H4 (cell line): ENCODE measurements around the gene OR9I1. TPM values are rescaled to one million over a fixed set of nuclear protein-coding genes. Genes with fewer than 3 reads are reported as not detected.
A peak's percentile ranks its signal among the peaks of the same experiment; 100 is the strongest.

ENCODE experiments used
- DNase-seq: peaks from one replicate; pipeline ENCODE4 v3.0.0-alpha.2; 2015; ENCODE audit warnings: low spot score
- total RNA-seq: library from RNA; depleted of rRNA; stranded (reverse); fragments of >200 nt; shearing (Covaris generic); gene quantifications from 2 replicates; pipeline ENCODE4 v1.2.3, GENCODE V29; 2014; rRNA removed

OR9I1 gene
- not detected in 2 replicates for total RNA-seq

DNA sequence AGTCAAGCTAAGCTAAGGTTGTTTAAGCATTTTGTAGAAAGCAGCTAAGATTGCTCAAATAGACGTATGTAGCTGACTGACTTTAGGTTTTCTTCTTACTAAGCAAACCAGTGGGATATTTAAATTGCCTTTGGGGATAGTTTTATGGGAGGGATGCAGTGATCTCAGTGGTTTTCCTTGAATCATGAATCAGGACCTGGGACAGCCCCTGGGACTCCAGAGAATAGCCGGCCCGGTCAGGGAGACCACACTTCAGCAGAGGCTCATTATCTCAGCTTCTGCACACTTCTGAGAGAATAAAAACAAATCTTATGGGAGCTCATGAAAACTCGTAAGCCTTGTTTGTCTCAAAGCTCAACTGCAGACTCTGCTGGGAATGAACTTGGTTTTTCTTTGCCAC lies at the start of gene OR9I1:
Gene OR9I1, minus strand, starts transcription at position 62 of the 400 bp plus-strand sequence. CDS start 6,086 bp downstream, outside the sequence.
- no peak for DNase-seq

- no peak for DNase-seq
Observed at GRCh38 chr11:58165504-58166106, 40.3 kb upstream of the OR9I1 start.

DNA sequence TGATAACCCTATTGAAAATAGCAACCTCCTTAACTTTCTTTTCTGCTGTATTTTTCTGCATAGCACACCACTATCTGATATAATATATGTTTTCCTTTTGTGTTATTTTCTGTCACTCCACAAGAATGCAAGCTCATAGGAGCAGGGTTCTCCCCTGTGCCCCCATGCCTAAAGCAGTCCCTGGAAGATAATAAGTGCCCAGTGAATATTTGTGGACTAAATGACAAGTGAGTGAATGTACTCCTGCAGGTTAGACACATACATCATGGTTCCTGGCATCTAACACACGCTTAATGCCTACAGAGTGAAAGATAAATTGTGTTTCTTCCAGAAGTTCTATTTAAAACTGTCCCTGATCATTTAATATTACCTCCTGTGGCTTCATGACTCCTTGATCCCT lies 39.7 kb upstream of the OR9I1 start:
- DNase-seq: no peak

- DNase-seq: no peak
Observed at GRCh38 chr11:58164389-58164788, 39.1 kb upstream of the OR9I1 start.

- no peak for DNase-seq
Observed at GRCh38 chr11:58152781-58153180, 27.5 kb upstream of the OR9I1 start.

GRCh38 chr11:58142761-58143160 lies 17.4 kb upstream of the OR9I1 start:
- DNase-seq: no peak

DNA sequence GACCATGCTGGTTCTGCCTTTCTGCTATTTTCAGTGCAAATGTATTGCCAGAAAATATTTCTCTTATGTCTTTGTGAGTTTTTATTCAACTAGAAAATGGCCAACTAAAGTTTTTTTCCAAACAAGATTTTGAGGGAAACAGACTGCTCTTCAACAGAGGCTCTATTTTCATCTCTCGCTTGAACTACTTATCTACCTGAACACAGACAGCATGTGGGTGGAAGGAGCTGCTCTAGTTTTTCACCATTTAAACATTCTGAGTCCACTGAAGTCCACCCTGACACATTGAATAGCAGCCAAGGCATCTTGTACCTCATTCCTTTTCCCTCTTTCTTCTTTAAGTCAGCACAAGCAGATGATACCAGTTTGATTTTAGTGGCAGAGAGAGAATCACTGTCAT lies 9.8 kb upstream of the OR9I1 start:
- DNase-seq: no peak

DNA sequence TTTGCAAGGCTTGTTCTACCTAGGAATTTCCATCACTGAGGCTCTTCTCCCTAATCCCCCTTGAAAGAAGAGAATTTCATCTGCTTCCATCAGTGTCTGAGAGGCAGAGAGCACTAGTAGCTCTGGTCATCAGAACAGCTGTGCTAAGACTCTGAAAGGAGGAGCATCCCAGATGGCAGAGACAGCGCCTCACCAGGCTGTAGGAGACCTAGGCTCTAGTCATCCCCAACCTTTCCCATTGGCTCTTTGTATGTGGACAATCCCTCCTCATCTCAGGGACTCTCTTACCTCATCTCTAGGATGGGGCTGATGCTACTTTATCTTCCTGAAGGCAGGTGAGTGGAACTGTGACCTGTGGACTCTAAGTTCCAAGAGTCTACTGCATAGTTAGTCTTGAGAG lies 8.8 kb upstream of the OR9I1 start:
- no peak for DNase-seq

DNA sequence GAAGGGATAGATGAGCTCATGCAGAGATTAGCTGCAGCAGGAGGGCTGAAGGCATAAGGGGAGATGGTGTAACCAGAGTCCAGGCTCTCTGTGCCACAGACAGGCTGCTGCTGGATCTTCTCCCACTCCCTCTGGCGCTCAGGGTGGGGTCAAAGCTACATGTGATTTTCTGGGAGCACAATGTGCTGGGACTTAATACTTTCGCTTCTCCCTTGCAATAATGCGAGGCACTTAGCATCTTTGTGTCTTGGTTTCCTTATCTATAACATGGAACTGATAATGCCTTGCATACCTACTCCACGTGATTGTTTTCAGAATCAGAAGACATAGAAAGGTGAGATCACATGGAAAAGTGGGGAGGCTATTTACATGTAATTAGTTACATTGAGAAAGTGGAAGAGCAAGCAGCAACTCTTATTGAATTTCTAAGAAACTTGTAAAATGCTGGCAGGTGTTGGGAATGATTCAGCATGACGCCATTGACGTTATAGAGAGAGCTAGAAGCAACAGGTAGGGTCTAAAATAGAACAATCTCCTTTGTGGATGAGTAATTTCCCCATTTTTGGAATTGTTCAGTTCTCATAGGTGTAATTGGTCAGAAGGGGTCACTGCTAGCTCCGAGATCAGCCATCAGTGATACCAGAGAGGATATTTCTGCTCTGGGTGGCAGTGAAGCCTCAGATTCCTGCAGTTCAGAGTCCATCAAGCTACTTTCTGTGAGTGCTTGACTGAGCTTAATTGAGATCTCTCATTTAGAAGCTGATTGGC lies 8.2 kb upstream of the OR9I1 start:
- no peak for DNase-seq

GRCh38 chr11:58127350-58127749 lies 2.0 kb upstream of the OR9I1 start:
- DNase-seq: no peak

- DNase-seq: no peak
Observed at GRCh38 chr11:58121096-58121495, 4.2 kb downstream of the OR9I1 start.

DNA sequence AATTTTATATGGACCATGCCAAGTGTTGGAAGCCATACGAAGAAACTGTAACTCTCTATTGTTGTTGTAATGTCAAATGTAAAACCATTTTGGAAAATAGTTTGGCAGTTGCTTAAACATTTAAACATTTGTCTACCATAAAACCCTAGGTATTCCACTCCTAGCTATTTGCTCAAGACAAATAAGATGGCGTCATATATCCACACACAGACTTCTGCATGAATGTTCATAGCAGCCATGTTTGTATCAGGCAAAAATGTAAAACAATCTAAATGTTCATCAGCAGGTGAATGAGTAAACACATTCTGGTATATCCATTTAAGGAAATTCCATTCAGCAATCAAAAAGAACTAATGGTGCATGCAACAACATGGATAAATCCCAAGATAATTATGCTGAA lies 27.9 kb downstream of the OR9I1 start:
- DNase-seq: no peak

DNA sequence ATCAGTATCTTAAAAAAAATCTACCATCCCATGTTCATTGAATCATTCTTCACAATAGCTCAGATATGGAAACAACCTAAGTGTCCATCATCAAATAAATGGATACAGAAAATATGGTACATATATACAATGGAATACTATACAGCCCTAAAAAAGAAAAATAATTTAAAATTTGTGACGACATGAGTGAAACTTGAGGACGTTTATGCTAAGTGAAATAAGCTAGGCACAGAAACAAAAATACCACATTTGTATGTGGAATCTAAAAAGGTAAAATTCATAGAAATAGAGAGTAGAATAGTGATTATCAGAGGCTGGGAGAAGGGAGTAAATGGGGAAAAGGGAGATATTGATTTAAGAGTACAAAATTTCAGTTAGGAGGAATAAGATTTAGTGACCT lies 38.8 kb downstream of the OR9I1 start:
- DNase-seq: no peak

DNA sequence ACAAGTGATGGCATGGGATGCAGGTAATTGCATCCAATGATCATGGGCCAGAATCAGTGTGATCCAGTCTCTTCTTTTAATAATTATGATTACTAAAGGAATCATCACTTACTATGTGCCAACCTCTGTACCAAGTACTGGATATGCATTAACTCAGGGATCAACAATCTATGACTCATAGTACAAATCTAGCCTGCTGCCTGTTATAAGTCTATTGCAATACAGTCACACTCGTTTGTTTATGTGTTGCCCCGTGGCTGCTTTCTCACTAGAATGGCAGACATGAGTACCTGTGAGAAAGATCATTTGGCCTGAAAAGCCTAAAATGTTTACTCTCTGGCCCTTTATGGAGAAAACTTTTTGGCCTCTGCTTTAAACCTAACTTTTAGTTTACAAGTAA lies 49.5 kb downstream of the OR9I1 start:
- peak; percentile 35 for DNase-seq

DNA sequence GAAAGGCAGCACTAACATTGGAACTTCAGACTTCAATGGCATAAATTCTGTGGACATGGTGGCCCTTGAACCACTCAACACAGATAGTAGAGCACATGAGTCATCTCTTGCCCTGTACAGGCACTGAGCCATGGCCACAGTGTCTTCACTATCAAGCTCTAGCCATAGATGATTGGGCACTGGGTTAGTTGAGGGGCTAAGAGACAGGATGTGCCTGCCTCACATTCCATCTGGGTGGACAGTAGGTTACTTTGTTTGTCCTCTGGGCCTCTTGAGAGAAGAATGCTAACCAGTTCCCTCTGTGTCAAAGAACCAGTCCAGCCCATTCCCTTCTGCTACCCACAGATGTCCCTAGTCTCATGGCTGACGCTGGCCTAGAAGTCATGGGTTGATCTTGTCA lies 54.7 kb downstream of the OR9I1 start:
- no peak for DNase-seq

DNA sequence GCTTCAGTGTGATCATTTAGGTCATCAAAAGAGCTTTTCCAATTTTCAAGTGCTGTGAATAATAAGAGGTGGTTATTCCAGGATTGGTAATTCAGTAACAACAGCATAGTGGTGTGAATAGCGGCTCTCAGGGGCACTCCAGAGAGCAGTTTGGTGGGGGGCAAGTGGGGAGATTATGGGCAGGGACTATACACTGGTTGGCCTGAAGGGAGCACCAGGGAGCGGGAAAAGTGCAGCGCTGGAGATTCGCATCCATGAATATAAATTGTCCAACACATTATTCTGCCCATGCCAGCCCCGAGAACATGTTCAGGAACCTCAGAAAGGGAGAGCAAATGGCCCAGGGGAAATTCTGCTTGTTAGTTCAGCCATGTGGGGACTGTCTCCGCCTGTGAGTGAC lies 56.7 kb downstream of the OR9I1 start:
- DNase-seq: no peak

DNA sequence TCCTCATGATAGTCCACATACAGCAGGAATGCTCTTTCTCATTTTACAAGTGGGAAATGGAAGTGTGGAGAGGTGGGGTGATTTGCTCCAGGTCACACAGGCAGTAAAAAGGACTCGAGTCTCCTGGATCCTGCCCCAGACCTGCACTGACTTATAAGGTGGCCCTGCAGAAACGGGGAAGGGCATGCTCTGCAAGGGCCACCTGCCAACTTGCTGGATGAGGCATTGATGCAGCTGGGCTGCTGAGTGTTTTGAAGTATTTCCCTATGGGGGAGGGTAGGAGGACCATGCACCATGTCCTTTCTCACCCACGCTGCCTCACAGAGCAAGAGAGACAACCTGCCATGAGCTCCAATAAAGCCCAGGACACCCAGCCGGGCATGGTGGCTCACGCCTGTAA lies 57.6 kb downstream of the OR9I1 start:
- DNase-seq: no peak

Other genes with a start within 250 kb of the OR9I1 start
- gene OR9Q1, start 101.6 kb downstream of the OR9I1 start, total RNA-seq: not detected in 2 replicates
- not detected in 2 replicates for gene OR6Q1, start 94.6 kb downstream of the OR9I1 start, total RNA-seq
- not detected in 2 replicates for gene OR9Q2, start 63.5 kb upstream of the OR9I1 start, total RNA-seq
- gene OR1S2, start 78.6 kb upstream of the OR9I1 start, total RNA-seq: not detected in 2 replicates
- not detected in 2 replicates for gene OR1S1, start 87.2 kb upstream of the OR9I1 start, total RNA-seq
- not detected in 2 replicates for gene OR10Q1, start 103.4 kb upstream of the OR9I1 start, total RNA-seq
- gene OR10W1, start 142.7 kb upstream of the OR9I1 start, total RNA-seq: not detected in 2 replicates
- gene OR5B17, start 233.5 kb upstream of the OR9I1 start, total RNA-seq: not detected in 2 replicates